COLO668 (cell line): ENCODE data around the gene THSD4.

Source experiments
- DNase-seq: peaks from one replicate; lab custom pipeline; 2025; ENCODE audit not compliant: unreplicated experiment; lab: John Stamatoyannopoulos, UW

The THSD4 gene

DNA sequence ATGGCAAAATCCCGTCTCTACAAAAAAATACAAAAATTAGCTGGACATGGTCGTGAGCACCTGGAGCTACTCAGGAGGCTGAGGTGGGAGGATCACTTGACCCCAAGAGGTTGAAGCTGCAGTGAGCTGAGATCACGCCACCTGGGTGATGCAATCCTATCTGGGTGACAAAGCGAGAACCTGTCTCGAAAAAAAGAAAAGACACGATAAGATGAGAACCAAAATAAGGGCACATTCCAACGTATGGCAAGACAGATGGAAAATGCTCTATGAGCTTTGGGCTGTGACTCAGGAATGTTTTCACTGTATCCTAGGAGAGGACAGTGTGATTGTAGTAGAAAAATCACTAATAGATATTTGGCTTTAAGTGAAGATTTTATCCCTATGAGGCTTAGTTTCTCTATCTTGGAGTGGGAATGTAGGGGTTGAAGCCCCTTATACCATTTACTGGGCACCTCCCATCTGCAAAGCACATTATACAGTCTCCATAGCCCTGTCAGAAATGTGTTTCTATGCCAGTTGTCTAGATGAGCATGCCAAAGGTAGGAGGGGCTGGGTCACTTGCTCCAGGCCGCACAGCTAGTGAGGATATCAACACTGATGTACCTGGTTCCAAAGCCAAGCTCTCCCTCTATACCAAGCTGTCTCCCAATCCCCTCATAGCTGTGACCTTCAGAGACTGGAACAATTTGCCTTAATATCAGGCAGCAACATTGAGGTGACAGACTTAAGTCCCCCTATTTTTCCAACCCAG is 641.5 kb downstream of the THSD4 start:
- DNase-seq = no peak

DNA sequence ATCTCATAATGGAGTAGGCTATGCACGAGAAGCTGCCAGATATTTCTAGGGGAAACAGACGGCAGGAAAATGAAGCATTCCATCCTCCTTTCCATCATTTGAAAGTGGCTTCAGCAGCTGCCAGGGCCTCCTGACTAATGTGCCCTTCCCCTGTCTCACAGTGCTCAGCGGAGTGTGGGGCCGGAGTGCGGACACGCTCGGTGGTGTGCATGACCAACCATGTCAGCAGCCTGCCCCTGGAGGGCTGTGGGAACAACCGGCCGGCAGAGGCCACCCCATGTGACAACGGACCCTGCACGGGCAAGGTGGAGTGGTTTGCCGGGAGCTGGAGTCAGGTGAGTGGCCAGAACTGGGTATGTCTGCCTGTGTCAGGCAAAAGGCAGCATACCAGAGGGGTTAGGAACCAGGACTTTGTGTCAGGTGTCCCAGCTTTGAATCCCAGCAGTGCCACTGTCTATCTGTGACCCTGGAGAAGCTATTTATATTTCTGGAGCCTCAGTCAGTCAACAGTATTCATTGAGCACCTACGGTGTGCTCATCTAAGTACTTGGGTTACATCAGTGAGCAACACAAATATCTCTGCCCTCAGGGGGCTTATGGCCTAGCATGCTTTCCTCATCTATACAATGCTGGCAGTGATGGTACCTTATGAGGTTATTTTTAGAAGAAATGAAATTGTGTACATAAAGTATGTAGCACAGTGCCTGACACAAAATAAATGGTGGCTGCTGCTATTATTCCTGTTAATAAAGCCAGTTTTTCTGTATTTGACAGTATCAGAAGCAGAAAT is 642.7 kb downstream of the THSD4 start:
- no peak for DNase-seq

DNA sequence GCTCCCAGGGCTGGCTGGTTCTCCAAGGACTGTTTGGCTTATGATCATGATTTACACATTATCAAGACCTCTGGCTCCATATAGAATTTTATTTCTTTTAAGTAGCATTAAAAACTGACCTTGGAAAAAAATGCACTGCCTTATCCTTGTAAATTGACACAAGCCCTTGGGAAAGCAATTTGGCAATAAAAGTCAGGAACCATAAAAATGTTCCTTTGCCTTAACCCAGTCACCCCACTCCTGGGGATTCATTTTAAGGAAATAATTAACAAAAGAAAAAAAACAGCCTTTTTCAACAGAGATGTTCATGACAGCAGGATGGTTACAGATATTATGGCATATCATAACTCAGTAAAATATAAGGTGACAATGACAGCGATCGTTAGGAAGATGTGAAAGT is 643.4 kb downstream of the THSD4 start:
- no peak for DNase-seq

DNA sequence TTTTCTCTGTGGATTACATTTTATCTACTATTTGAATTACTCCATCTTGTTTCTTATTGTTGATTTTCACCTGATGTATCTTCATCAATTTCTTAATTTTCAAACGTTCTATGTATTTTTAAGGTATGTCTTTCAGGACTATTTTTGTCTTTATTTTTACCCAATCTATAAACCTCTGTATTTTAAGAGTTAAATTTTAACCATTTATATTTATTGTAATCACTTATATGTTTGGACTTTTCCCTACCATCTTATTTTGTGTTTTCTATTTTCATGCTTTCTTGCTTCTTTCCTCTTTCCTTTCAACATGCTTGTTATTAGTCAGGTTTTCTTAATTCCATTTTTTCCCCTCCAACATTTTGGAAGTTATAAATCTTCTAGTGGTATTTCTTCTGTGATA is 645.6 kb downstream of the THSD4 start:
- DNase-seq = no peak

DNA sequence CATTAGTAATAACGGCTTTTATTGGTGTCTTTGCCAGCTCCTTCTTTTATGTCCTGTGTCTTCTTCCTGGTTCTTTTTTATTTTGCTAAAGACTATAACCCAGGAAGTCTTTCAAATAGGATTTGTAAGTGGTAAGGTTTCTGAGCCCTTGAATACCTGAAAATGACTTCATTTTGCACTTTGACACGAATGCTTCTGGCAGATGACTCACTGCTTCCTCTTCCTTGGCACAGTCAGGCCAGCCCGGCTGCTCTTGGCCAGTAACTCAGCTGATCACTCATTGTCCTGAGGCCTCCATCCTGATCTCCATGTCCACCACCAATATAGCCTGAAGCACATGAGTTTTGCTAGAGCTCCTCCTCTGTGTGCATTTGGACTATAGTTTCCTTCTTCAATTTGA is 646.4 kb downstream of the THSD4 start:
- DNase-seq = peak; percentile 9

DNA sequence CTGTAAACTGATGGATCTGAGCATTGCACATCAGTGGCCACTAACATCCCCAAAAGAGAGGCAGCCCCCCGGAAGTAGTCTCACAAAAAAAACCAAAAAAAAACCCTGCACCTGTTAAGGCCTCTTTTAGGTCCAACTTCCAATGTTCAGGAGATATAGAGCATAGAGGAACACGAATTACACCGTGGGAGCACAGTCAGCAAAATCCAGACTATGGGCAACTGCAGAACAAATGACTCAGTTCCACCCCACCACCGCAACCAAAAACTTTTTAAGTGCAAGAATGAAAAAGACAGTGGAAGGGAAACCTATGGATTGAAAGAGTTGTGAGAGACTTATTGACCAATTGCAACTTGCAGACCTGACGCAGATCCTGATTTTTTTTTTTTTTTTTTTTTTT is 652.9 kb downstream of the THSD4 start:
- no peak for DNase-seq

DNA sequence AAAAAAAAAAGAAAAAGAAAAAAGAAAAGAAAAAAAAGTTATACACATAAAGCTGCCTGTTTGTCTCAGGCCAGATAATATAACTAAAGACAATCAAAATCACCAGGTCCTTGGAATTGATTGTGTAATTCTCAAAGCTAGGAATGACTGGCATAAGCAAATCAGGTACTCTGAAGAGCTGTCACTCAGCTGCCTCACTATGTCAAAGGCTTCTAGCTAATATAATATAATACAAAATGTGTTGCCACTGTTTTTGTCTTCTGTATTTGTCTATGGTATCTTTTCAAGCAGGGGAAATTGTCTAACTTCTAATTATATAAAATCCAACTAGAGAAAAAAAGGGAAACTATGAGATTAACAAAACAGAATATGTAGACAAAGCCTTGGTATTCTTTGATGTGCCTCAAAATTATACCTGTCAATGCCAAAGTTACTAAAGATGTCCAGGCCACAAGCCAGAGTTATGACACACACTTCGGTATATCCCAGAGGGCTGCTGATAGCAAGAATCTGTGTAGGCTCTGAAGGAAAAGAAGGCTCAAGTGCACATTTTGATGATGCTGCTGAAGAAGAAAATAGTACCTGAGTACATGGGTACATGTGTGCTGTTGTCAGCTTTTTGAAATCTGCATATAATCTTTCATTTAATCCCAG is 658.1 kb downstream of the THSD4 start:
- no peak for DNase-seq

DNA sequence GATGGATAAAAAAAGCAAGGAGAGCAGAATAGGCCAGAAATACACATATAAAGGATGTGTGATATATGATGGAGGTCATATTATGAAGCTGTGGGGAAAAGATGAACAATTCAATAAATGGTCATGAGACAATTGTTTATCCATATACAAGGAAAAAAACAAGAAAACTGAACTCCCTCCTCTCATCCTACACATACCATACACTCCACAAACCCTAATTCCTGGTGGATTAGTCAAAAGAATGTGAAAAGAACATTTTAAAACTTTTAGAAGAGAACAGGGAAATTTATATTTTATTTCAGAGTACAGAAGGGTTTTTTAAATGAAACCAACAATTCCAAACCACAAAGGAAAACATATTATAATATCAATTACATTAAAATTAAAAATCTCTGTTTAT is 660.6 kb downstream of the THSD4 start:
- no peak for DNase-seq

DNA sequence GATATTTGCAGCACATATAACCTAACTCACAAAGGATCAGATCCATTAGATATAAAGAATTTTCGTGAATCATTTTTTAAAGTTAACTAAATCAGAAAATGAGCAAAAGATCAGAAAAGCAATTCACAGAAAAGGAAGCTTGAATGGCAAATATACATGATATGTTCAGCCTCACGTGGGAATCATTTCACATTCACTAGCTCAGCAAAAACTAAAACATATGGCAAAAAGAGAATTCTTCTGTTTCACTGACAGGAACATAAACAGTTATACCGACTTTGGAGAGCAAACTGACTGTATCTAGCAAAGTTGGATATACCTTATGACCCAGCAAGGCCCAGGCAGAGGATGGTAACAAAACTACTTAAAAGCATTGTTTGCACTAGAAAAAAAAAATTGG is 661.0 kb downstream of the THSD4 start:
- no peak for DNase-seq

DNA sequence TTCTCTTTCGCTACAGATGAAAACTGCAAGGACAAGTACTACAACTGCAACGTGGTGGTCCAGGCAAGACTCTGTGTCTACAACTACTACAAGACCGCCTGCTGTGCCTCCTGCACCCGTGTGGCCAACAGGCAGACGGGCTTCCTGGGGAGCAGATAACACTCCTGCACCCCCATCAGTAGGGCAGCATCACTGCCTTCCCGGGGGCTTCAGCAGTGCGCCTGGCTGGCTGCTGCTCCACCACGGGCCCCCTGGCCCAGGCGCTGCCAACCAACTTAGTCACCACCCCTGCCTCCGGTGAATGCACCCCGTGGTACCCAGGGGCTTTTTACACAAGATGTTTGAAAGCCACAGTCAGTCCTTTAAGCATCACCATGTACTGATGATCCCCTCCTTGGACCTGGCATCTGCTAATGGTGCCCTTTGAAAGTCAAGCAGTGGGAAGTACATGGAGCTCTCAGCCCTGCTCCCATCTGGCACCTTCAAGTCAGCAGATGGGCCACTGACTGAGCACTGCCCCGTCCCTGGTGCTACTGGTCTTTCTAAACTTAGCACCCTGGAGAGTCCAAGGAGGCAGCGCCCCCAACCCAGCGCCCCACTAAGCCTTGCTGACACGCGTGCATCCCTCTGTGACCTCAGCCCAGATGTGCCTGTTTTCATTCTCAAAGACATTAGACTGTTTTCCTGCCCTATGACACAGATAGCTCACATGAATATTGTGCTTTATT is 662.1 kb downstream of the THSD4 start:
- no peak for DNase-seq

DNA sequence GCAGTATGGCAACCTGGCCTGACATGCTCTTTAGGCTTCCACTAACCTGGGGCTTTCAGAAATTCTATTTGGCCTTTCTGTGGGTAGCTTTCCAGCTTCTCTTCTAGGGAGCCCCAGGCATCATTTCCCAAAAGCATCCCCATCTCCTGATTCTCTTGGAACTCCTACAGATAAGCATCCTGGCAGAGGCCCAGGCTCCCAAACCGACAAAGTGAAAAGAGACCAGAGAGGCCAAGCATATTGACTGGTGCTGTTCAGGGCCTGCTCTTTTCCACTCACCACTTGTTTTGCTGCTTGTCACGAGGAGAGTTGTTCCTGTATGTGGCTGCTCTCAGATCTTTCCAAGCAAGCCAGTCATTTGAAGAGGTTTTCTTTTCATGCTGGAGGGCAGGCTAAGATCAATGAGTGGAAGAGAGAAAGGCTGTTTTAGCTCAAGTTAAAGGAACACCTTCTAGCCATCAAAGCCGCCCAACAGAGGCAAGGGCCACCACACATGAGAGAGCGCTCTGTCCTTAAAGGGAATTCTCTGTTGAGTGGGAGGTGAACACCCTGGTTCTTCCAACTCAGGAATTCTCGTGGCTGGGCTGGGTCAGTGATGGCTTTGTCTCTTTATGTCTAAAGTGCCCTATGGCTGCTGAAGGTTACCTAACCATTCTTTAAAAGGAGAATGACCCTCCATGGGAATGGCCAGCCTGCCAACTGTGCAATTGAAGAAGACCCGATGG is 664.0 kb downstream of the THSD4 start:
- no peak for DNase-seq

DNA sequence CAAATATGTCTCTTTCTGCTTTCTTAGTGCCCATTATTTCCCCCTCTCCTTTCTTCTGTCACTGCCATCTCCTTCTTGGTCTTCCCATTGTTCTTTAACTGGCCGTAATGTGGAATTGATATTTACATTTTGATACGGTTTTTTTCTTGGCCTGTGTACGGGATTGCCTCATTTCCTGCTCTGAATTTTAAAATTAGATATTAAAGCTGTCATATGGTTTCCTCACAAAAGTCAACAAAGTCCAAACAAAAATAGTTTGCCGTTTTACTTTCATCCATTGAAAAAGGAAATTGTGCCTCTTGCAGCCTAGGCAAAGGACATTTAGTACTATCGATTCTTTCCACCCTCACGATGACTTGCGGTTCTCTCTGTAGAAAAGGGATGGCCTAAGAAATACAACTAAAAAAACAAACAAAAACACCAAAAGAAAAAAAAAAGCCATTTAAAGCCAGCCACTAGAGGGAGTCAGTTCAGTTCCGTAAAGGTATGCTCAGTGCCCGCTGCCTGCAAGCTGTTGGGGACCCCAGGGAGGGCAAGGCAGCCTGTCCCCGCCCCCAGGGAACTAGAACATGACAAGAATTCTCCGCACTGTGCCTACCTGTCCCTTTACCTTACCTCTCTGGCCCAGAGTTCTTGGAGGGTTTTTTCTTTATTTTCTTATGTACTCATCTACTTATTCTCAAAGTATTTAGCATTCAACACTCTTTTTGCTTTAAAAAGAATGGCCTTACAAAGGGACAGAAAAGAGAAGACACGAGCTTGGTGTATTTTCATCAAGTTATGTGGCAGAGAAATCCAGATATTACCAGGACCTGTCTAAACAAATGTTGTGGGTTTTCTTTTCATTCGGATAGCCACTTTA is 665.1 kb downstream of the THSD4 start:
- DNase-seq = no peak

DNA sequence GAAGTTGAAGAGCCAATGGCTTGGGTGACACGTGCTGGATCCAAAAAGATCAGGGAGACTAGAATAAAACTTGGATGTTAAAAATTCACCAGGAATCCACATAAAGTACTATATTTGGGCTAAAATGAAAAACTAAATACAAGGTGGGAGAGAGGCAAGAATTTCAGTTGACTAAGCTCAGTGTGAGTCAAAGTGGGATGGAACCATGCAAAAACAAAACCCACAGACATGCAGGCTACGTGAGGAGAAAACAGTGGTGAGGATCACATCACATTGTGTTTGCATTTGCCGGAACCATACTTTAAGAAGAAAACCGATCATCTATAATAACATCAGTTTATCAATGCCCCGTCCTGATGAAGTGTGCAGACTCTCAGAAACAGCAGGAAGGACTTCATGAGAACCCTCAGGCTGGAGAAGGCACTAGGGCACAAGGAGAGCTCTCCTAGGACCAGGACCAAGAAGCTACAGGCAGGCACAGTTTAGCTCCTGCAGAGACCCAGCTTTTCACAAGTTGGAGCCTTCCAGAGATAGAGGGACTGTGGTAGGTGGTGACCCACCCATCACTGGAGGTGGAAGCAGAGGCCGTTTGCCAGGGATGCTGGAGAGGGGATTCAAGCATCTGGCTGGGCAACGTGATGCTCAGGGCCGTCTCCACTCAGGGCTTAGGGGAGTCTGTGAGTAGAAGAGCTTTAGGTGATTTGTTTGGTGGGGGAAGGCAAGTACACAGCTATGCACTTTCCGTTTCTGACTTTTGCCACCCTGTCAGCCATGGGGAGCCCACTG is 666.1 kb downstream of the THSD4 start:
- no peak for DNase-seq

DNA sequence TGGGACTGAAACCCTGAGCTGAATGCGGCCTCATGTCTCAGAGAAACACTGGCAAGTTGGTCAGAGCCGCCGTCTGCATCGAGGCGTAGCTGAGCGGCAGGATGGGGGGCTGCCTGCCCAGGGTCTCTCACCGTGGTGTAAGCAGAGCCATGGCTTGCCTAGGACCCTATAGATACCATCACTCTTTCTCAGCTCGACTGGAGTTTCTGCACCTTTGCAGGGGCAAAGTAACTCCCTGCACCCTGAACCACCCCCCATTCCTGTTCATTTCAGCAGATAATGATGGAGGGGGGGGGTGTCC is 666.6 kb downstream of the THSD4 start:
- DNase-seq = no peak

DNA sequence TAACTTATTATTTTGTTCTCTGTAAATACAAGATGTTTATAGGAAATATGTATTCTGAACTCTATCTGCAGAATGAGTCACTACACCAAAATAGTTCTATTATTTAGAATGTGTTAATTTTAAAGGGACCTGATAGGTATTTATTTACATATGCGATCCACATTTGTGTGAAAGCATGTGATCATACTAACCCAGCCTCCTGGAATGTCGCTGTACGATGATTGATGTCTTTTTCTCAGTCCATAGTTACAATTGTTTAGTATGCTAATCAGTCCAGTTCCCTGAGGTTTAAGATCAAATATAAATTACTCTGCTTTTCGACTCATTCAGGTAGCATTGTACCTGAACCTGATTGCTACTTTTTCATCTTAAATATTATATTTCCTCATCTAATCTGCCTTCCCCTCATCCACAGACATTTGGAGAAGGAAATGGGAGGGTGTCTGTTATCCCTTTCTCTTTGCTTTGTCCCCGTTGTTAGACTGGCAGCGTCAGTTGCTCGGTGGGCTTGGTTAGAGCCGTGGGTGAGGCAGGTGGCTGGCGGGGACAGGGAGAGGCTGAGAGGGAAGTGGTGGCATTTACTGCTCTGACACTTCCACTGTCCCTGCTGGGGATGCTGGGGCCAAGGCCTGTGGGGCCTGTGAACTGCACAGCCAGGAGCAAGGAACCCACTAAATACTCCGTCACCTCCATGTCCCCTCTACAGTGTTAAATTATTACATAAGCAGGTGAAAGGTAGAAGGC is 667.3 kb downstream of the THSD4 start:
- no peak for DNase-seq

DNA sequence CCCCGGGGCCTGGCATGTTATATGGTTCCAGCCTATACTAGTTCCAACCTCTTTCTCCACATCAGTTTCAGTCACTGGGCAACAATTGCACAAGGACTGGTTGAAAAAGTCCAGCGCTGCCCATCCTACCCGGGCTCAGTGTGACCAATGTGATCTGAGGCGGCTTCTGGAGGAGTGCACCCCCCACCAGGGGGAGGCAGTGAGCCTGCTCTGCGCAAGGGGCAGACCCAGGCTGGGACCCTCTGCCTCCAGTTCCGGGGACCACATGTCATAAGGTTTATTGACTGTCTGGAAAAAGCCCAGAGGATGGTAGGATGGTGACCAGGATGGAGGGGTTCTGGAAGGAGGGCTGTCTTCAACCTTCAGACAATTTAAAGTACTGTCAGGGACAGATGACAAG is 669.4 kb downstream of the THSD4 start:
- no peak for DNase-seq

DNA sequence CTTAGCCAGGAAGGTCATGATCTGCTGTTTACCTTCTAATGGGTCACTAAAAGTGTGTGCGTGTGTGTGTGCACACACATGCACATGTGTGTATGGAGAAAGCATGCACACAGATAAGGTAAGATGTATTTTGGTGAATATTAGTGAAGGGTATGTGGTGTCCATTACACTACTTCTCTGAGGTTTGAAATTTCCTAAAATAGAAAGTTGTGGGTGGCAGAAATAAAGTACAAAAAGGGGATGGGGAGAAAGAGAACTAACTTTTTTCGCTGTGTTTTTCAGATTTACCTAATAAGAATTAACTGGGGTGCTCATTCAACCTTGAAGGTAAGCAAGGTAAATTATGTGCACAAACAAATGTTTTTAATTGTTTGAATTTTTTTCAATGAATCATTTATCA is 670.7 kb downstream of the THSD4 start:
- no peak for DNase-seq

DNA sequence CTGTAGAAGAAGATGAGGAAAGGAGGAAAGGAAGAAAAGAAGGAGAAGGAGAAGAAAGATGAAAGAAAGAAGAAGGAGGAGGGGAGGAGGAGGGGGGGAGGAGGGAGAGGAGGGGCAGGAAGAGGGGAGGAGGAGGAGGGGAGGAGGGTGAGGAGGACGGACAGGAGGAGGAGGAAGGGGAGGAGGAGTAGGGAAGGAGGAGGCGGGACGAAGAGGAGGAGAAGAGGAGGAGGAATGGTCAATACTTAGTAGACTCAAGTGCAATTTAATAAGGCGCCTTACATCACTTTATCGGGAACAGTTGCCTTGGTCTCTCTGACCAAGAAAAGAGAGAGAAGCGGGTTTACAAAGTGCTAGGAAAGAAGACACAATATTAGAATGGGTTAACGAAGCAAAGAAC is 671.4 kb downstream of the THSD4 start:
- no peak for DNase-seq
